Measurements from ENCODE around the gene APOBEC3A. TPM values are rescaled to one million over a fixed set of nuclear protein-coding genes. Genes with fewer than 3 reads are reported as not detected.
"Not testable (repeated sequence)": the region's sequence is repeated elsewhere in the genome, so short reads cannot be mapped to it uniquely, and the experiment has no call there.

APOBEC3A gene
- total RNA-seq, 1 donor from 2014 or later = 1.0 TPM

DNA sequence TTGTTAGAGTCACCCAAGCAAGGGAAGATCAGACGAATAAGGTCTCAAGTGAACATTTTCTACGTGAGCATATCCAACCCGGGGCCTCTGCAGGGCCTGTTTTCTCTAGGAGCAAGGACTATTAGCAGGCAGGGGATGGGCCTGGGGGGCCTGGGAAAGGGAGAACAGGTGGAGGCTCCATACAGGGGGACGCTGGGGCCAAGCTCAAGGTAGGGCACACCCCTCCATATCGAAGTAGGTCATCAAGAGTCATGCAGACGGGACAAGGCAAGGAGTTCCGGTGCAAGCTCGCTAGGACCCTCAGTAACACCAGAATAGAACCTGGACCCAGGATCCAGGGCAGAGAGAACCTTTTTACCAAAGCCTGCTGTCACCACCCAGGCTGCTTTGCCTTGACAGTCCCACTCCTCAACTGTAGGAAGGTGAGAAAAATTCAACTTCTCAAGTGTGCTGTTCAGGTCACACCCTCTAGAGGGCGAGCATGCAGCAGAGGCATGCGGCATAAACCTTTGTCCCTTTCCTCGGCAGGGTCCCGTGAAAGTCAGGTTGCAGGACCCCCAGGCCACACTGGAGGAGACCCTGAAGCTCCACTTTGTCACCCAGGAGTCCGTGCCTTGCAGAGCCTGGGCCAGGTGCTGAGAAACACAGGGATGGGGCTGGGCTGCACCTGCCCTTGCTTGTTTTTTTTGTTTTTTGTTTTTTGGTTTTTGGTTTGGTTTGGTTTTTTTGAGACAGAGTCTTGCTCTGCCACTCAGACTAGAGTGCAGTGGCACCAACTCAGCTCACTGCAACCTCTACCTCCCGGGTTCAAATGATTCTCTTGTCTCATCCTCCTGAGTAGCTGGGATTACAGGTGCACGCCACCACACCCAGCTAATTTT, 16.1 kb downstream of the APOBEC3A start:
- Histone ChIP-seq H3K4me3 (ENCODE audit: low read depth, low read length) (no peak overlapping the region), H3K27me3 (ENCODE audit: control insufficient read depth, insufficient read depth, low read length) (no peaks in the 10 kb centered on the region), H3K36me3 (ENCODE audit: control insufficient read depth, insufficient read depth, low read length) (no peaks in the 10 kb centered on the region)
- no peak for DNase-seq (ENCODE audit: low read depth)
- TF ChIP-seq, protein P1, sequence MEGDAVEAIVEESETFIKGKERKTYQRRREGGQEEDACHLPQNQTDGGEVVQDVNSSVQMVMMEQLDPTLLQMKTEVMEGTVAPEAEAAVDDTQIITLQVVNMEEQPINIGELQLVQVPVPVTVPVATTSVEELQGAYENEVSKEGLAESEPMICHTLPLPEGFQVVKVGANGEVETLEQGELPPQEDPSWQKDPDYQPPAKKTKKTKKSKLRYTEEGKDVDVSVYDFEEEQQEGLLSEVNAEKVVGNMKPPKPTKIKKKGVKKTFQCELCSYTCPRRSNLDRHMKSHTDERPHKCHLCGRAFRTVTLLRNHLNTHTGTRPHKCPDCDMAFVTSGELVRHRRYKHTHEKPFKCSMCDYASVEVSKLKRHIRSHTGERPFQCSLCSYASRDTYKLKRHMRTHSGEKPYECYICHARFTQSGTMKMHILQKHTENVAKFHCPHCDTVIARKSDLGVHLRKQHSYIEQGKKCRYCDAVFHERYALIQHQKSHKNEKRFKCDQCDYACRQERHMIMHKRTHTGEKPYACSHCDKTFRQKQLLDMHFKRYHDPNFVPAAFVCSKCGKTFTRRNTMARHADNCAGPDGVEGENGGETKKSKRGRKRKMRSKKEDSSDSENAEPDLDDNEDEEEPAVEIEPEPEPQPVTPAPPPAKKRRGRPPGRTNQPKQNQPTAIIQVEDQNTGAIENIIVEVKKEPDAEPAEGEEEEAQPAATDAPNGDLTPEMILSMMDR (IDR thresholded peaks at IDR 0.05; ENCODE audit: insufficient read depth, low read length, poor library complexity, severe bottlenecking) = peak; percentile 63

DNA sequence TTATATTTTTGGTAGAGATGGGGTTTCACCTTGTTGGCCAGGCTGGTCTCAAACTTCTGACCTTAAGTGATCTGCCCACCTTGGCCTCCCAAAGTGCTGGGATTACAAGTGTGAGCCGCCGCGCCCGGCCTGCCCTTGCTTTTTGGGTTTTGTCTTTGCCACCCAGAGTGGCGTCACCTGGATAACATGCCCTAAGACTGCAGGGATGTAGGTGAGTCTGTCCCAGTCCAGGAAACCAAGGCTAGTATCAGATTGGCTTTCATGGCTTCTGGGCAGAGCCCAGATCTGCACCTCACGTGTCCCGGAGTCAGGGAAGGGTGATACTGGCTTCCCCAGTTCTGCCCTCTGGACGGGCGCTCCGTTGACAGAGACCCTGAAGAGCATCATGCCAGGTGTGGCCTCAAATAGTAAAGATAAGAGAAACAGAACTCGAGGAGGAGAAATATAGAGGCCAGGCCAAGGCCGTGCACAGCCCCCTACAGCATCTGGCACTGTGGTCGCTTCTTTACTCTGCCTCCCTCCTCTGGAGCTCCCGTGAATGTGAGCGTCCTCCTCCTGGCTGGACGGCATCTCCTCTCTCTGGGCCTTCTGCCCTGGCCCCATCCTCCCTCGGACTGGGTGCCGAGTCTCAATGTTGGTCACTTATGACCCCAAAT, 16.9 kb downstream of the APOBEC3A start:
- Histone ChIP-seq H3K36me3 (ENCODE audit: control insufficient read depth, insufficient read depth, low read length) (no peaks in the 10 kb centered on the region), H3K4me3 (ENCODE audit: low read depth, low read length) (no peak overlapping the region), H3K27me3 (ENCODE audit: control insufficient read depth, insufficient read depth, low read length) (no peaks in the 10 kb centered on the region)
- TF ChIP-seq, protein P1 (IDR thresholded peaks at IDR 0.05; ENCODE audit: insufficient read depth, low read length, poor library complexity, severe bottlenecking) = no peak
- DNase-seq (ENCODE audit: low read depth) = no peak

- H3K27me3 ChIP-seq (ENCODE audit: control insufficient read depth, insufficient read depth, low read length) = no peaks in the 10 kb centered on the region
- no peaks in the 10 kb centered on the region for H3K36me3 ChIP-seq (ENCODE audit: control insufficient read depth, insufficient read depth, low read length)
- no peak overlapping the region for H3K4me3 ChIP-seq (ENCODE audit: low read depth, low read length)
- no peak for DNase-seq (ENCODE audit: low read depth)
- TF ChIP-seq, protein P1 (IDR thresholded peaks at IDR 0.05; ENCODE audit: insufficient read depth, low read length, poor library complexity, severe bottlenecking) = no peak
Observed at GRCh38 chr22:38974826-38975175, 17.4 kb downstream of the APOBEC3A start.

DNA sequence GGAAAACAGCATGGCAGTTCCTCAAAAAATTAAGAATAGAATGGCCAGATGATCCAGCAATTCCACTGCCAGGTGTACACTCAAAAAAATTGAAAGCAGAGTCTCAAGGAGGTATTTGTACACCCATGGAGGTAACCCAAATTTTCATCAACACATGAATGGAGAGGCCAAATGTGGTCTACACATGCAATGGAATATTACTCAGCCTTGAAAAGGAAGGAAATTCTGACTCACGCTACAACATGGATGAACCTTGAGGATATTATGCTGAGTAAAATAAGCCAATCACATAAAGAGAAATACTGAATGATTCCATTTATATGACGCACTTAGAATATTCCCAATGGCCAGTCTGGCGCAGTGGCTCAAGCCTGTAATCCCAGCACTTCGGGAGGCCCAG, 19.9 kb downstream of the APOBEC3A start:
- DNase-seq (ENCODE audit: low read depth); H3K36me3 ChIP-seq (ENCODE audit: control insufficient read depth, insufficient read depth, low read length); H3K27me3 ChIP-seq (ENCODE audit: control insufficient read depth, insufficient read depth, low read length): not testable (repeated sequence)

DNA sequence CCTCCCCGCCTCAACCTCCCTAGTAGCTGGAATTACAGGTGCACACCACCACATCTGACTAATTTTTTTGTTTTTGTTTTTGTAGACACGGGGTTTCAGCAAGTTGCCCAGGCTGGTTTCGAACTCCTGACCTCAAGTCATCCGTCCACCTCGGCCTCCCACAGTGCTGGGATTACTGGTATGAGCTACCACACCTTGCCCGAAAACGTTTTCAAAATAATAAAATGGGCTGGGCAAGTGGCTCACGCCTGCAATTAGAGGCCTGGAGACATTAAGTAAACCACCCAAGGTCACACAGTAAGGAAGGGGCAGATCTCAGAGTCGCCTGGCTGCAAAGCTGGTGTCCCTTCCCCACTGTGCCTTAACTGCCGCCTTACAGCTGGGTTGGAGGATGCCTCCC, 23.2 kb downstream of the APOBEC3A start:
- H3K36me3 ChIP-seq (ENCODE audit: control insufficient read depth, insufficient read depth, low read length); H3K4me3 ChIP-seq (ENCODE audit: low read depth, low read length); DNase-seq (ENCODE audit: low read depth); H3K27me3 ChIP-seq (ENCODE audit: control insufficient read depth, insufficient read depth, low read length): not testable (repeated sequence)

More for the DNA sequence above, 19.9 kb downstream of the APOBEC3A start:
- H3K4me3 ChIP-seq (ENCODE audit: low read depth, low read length) = not testable (repeated sequence)

- no peaks in the 10 kb centered on the region for H3K27me3 ChIP-seq (ENCODE audit: control insufficient read depth, insufficient read depth, low read length)
- no peaks in the 10 kb centered on the region for H3K36me3 ChIP-seq (ENCODE audit: control insufficient read depth, insufficient read depth, low read length)
- peak; percentile 10 for DNase-seq (ENCODE audit: low read depth)
- no peak overlapping the region for H3K4me3 ChIP-seq (ENCODE audit: low read depth, low read length)
- TF ChIP-seq, protein P1 (IDR thresholded peaks at IDR 0.05; ENCODE audit: insufficient read depth, low read length, poor library complexity, severe bottlenecking) = peak; percentile 43
Observed at GRCh38 chr22:38981005-38981991, 23.9 kb downstream of the APOBEC3A start.
